Ovary (tissue), 9 donors: ENCODE data around the gene NPTXR. TPM values are rescaled to one million over a fixed set of nuclear protein-coding genes. Genes with fewer than 3 reads are reported as not detected.

ENCODE experiments used
- DNase-seq, 5 donors: peaks; one replicate each; pipeline ENCODE4 v3.0.0-alpha.2; 2019 to 2020
- H3K27ac ChIP-seq, 2 donors: fragments of 200-600 bp; one replicate each; pipeline versions ENCODE4 v1.5.1 to v1.8.0; 2019 to 2022
- H3K27me3 ChIP-seq: fragments of 200-600 bp; one replicate; pipeline ENCODE4 v1.8.0; 2022
- H3K36me3 ChIP-seq: fragments of 200-600 bp; sonication (generic); one replicate; pipeline ENCODE4 v1.5.1; 2019
- H3K4me1 ChIP-seq: one replicate; pipeline ENCODE4 v1.8.1; 2013; ENCODE audit warnings: mild to moderate bottlenecking, moderate library complexity; ENCODE audit not compliant: insufficient read depth
- H3K4me3 ChIP-seq: fragments of 200-600 bp; sonication (generic); one replicate; pipeline ENCODE4 v1.5.1; 2017
- H3K9me3 ChIP-seq, 2 donors: fragments of 200-600 bp in 1 of 2; sonication (generic) in 1 of 2; one replicate each; pipeline versions ENCODE4 v1.5.1 to v1.8.1; 2013 to 2019; ENCODE audit warnings: mild to moderate bottlenecking in 1 of 2, moderate library complexity in 1 of 2
- CTCF ChIP-seq, 3 donors: fragments of 450-650 bp in 2 of 3; fragments of 200-600 bp in 1 of 3; IDR thresholded peaks; one replicate each; pipeline versions ENCODE4 v1.5.1 to v1.8.0; 2016 to 2022; ENCODE audit warnings: antibody characterized with exemption in 3 of 3, mild to moderate bottlenecking in 1 of 3
- EP300 ChIP-seq: sonication (generic); formaldehyde crosslinking; IDR thresholded peaks from one replicate; pipeline ENCODE4 v1.6.1; 2017; ENCODE audit warnings: antibody characterized with exemption
- POLR2A ChIP-seq: fragments of 450-650 bp; IDR thresholded peaks from one replicate; pipeline ENCODE4 v1.6.1; 2017; ENCODE audit warnings: antibody characterized with exemption, mild to moderate bottlenecking, moderate library complexity
- WGBS, 3 donors: extraction: QIAGEN DNeasy Blood & Tissue Kit in 1 of 3; methylation state at CpG; one replicate each; pipeline versions ENCODE4 v1.1.5 to v1.1.7; 2013 to 2017; 5-methylcytosine and 5-hydroxymethylcytosine counted together
- intact Hi-C, 4 donors: fragments of 100-400 bp; cut with DNase I; formaldehyde crosslinking; loops; one replicate each; pipeline versions ENCODE4 v1.11.0 to v1.15.1; 2022 to 2023
- polyA plus RNA-seq, 2 donors: library from polyadenylated mRNA; stranded (reverse); fragments of 200-250 nt in 1 of 2; fragments of 350-450 nt in 1 of 2; fragmentation: Illumina TruSeq in 1 of 2; extraction: RNeasy Lipid Tissue Mini Kit (QIAGEN cat#74804) in 1 of 2; gene quantifications; one replicate each; pipeline ENCODE4 v1.2.3, GENCODE V29; 2013 to 2014
- total RNA-seq, 7 donors: library from RNA; depleted of rRNA in 2 of 7; stranded (reverse); fragments of >200 nt in 2 of 7; fragmentation: NEBNext Ultra II Directional in 3 of 7; extraction: Animal tissue kit (Norgen Biotek cat#: 25700) in 3 of 7; gene quantifications; one replicate each; pipeline versions ENCODE4 v1.1.0 to v1.2.4, GENCODE V29; 2016 to 2023
- donor health status: DM: no; HTN: no; CAD: no; lungs with moderate emphysema.
- donor health status: DM: no; HTN: no; CAD: no.
- donor health status: Bipolar disorder and iron deficiency.
- donor health status: DM: yes; HTN: yes; CAD: no.
- donor health status: DM: no; HTN: no; CAD: no.
- donor health status: DM: yes; HTN: yes; CAD: no.

Gene NPTXR
- total and polyA plus RNA-seq, 9 donors = 5.2 to 23.1 (median 14.9) TPM

GRCh38 chr22:38833061-38833460 lies 10.8 kb downstream of the NPTXR start:
- no peak overlapping the region for H3K27ac ChIP-seq
- 71 to 72% (median 72%) methylated on average over 3 of the region's 3 CpGs for WGBS, 3 donors
- no peak for TF ChIP-seq POLR2A
- TF ChIP-seq EP300 = no peak
- TF ChIP-seq CTCF (IDR thresholded peaks at IDR 0.05) = no peak

DNA sequence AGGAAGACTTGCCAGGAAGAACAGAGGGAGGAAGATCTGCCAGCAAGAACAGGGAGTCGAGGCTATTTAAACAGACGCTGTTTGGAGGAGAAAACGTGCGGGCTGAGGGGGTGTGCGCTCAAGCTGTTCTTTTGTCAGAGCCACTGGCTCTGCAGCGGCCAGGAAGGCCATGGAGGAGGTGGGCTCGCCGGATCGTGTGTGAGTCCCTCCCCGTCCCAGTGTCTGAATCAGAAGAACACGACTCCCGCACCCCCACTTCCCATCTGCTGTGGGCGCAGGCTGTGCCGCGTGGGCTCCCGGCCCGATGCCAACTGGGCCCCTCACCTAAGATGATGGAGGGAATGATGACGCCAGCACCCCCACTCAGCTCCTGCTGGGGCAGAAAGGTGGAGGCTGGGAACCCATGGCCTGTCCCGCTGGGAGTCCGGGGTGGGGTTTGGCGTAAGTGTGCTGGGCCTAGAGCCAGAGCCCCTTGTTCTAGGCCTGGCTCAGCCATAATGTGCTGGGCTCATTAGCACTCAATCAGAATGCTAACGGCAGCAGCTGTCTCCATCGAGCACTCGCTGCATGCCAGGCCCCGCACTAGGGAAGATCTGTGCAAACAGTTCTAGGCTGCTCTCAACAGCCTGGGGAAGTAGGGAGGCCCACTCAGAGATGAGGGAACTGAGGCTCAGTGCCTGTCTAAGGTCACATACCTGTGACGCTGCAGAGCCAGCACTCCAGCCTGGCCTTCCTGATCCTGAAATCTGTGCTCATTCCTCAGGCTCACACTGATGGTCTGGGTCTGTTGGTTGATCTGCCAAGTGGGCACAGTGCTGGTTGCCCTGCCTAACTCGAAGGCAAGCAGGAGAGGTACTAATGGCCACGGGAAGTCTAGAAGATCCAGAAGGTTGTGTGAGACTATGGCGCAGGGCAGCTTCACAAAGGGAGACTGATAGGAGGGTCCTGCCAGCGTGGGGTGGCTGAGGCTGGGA lies 11.5 kb downstream of the NPTXR start:
- H3K27ac ChIP-seq = no peak overlapping the region
- DNase-seq = no peak
- no peak overlapping the region for H3K4me3 ChIP-seq
- TF ChIP-seq POLR2A = no peak
- TF ChIP-seq EP300 = no peak
- no peak for TF ChIP-seq CTCF (IDR thresholded peaks at IDR 0.05)
- intact Hi-C loops = no loop called here
- WGBS, 3 donors = 62 to 69% (median 66%) methylated on average over 30 of the region's 30 CpGs
- no peaks in the 10 kb centered on the region for H3K36me3 ChIP-seq
- no peaks in the 10 kb centered on the region for H3K4me1 ChIP-seq
- H3K9me3 ChIP-seq = no peaks in the 10 kb centered on the region
- H3K27me3 ChIP-seq = no peaks in the 10 kb centered on the region

More at GRCh38 chr22:38833061-38833460, 10.8 kb downstream of the NPTXR start:
- Histone ChIP-seq H3K9me3 (no peaks in the 10 kb centered on the region), H3K36me3 (no peaks in the 10 kb centered on the region), H3K4me3 (no peak overlapping the region), H3K27me3 (no peaks in the 10 kb centered on the region), H3K4me1 (no peaks in the 10 kb centered on the region)
- intact Hi-C loops = no loop called here
- no peak for DNase-seq

DNA sequence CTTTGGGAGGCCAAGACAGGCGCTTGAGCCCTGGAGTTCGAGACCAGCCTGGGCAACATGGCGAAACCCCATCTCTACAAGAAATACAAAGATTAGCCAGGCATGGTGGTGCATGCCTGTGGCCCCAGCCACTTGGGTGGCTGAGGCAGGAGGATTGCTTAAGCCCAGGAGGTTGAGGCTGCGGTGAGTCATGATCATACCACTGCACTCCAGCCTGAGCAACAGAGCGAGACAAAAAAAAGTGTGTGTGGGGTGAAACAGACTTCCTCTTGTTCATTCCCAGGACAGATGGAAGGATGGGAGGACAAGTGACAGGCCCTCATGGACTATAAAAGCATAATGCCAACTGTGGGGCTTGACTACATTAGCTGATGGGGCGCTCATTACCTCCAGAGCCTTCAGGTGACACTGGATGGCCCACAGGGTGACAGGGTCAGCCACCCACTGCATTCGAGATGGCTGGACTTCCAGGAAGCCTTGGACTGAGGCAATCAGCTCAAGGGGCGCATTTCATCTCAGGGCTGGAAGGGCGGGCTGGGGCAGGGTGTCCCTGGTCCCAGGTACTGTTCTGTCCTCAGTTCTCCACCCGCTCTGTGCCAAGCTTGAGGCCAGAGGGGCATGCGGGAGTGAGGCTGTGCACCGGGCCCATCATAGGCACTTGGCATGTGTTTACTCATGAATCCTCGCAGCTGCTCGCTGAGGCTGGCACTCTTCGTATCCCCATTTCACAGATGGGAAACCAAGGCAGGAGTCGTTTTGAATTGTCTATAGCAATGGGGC lies 12.5 kb downstream of the NPTXR start:
- no peaks in the 10 kb centered on the region for H3K36me3 ChIP-seq
- no peaks in the 10 kb centered on the region for H3K27me3 ChIP-seq
- no peak overlapping the region for H3K4me3 ChIP-seq
- DNase-seq = no peak
- 87 to 93% (median 90%) methylated on average over 16 of the region's 16 CpGs for WGBS, 3 donors
- no peak for TF ChIP-seq CTCF (IDR thresholded peaks at IDR 0.05)
- no peaks in the 10 kb centered on the region for H3K9me3 ChIP-seq
- no peak overlapping the region for H3K27ac ChIP-seq
- intact Hi-C loops = no loop called here
- H3K4me1 ChIP-seq = no peaks in the 10 kb centered on the region

DNA sequence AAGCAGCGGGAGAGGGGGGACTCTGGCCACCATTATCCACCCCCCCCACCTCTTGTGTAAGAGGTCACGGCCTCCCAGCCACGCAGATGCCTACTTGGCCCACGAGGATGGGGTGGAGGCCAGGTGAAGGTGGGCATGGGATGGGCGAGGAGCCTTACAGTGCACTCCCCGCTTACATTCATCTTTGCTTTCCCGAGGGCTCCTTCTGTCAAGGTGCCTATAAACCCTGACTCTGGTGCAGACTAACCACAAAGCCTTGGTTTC lies 13.1 kb downstream of the NPTXR start:
- Histone ChIP-seq H3K4me1 (no peaks in the 10 kb centered on the region), H3K4me3 (no peak overlapping the region), H3K27ac (no peak overlapping the region), H3K9me3 (no peaks in the 10 kb centered on the region), H3K36me3 (no peaks in the 10 kb centered on the region), H3K27me3 (no peaks in the 10 kb centered on the region)
- intact Hi-C loops = no loop called here
- no peak for DNase-seq
- WGBS, 3 donors = 73 to 82% (median 81%) methylated on average over 7 of the region's 7 CpGs
- no peak for TF ChIP-seq POLR2A
